ENCODE results near the gene CYP2A7. TPM values are rescaled to one million over a fixed set of nuclear protein-coding genes. Genes with fewer than 3 reads are reported as not detected.

Gene CYP2A7
- total RNA-seq, 1 experiment from 2014 or later = not detected

DNA sequence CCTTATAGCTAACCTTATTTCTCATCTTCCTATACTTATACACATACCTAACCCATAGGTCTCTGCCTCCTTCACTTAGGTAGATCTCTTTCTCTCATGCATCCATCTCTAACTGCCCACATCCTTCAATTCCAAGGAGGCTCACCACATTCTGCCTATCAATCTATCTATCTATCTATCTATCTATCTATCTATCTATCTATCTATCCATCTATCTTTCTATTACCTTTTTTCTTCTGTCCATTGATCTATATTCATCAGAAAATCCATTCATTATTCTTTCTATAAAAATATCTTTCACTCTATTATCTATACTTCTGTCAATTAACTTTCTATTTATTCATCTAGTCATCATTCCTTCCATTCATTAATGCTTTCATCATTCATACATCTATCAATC, 11.1 kb upstream of the CYP2A7 start:
- in situ Hi-C loops (cut with HindIII; ENCODE audit: low pct_unique_long_range_greater_than_20kb, low sequenced_read_pairs) (no loop called here), intact Hi-C loops (cut with micrococcal nuclease; ENCODE audit: unreplicated experiment) (no loop called here)
- POLR2A ChIA-PET = no interaction called here
- Histone ChIP-seq H3K4me3 (ENCODE audit: low read depth in 2 of 2, low read length in 2 of 2) (no peak overlapping the region), H3K27me3 (ENCODE audit: control insufficient read depth, insufficient read depth, low read length) (no peaks in the 10 kb centered on the region), H3K4me1 (ENCODE audit: control insufficient read depth, insufficient read depth, low read length) (no peaks in the 10 kb centered on the region; the same call in 1 of the 2 replicates), H3K36me3 (ENCODE audit: control insufficient read depth, insufficient read depth, low read length) (no peaks in the 10 kb centered on the region), H3K9me3 (ENCODE audit: control insufficient read depth, insufficient read depth, low read depth, low read length) (no peaks in the 10 kb centered on the region), H3K27ac (ENCODE audit: low read length) (no peak overlapping the region)
- DNase-seq (ENCODE audit: low read depth, low spot score) (no peak), ATAC-seq (no peak)
- TF ChIP-seq POLR2AphosphoS5 (IDR thresholded peaks at IDR 0.05; ENCODE audit: low read depth, low read length) (no peak), TCF7L2 (IDR thresholded peaks at IDR 0.05; ENCODE audit: low read depth, low read length) (no peak), SIN3A (IDR thresholded peaks at IDR 0.05; ENCODE audit: borderline replicate concordance, insufficient read depth, low read depth, low read length) (no peak)
- TF ChIP-seq, protein P1, sequence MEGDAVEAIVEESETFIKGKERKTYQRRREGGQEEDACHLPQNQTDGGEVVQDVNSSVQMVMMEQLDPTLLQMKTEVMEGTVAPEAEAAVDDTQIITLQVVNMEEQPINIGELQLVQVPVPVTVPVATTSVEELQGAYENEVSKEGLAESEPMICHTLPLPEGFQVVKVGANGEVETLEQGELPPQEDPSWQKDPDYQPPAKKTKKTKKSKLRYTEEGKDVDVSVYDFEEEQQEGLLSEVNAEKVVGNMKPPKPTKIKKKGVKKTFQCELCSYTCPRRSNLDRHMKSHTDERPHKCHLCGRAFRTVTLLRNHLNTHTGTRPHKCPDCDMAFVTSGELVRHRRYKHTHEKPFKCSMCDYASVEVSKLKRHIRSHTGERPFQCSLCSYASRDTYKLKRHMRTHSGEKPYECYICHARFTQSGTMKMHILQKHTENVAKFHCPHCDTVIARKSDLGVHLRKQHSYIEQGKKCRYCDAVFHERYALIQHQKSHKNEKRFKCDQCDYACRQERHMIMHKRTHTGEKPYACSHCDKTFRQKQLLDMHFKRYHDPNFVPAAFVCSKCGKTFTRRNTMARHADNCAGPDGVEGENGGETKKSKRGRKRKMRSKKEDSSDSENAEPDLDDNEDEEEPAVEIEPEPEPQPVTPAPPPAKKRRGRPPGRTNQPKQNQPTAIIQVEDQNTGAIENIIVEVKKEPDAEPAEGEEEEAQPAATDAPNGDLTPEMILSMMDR (IDR thresholded peaks at IDR 0.05) = no peak
- TF ChIP-seq, protein P2, sequence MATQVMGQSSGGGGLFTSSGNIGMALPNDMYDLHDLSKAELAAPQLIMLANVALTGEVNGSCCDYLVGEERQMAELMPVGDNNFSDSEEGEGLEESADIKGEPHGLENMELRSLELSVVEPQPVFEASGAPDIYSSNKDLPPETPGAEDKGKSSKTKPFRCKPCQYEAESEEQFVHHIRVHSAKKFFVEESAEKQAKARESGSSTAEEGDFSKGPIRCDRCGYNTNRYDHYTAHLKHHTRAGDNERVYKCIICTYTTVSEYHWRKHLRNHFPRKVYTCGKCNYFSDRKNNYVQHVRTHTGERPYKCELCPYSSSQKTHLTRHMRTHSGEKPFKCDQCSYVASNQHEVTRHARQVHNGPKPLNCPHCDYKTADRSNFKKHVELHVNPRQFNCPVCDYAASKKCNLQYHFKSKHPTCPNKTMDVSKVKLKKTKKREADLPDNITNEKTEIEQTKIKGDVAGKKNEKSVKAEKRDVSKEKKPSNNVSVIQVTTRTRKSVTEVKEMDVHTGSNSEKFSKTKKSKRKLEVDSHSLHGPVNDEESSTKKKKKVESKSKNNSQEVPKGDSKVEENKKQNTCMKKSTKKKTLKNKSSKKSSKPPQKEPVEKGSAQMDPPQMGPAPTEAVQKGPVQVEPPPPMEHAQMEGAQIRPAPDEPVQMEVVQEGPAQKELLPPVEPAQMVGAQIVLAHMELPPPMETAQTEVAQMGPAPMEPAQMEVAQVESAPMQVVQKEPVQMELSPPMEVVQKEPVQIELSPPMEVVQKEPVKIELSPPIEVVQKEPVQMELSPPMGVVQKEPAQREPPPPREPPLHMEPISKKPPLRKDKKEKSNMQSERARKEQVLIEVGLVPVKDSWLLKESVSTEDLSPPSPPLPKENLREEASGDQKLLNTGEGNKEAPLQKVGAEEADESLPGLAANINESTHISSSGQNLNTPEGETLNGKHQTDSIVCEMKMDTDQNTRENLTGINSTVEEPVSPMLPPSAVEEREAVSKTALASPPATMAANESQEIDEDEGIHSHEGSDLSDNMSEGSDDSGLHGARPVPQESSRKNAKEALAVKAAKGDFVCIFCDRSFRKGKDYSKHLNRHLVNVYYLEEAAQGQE (IDR thresholded peaks at IDR 0.05; ENCODE audit: insufficient read depth in 1 of 2, low read depth in 2 of 2, low read length in 1 of 2) = no peak
- CTCF ChIA-PET = no interaction called here
- no TSS peak for BruUV-seq (replicated peaks)

DNA sequence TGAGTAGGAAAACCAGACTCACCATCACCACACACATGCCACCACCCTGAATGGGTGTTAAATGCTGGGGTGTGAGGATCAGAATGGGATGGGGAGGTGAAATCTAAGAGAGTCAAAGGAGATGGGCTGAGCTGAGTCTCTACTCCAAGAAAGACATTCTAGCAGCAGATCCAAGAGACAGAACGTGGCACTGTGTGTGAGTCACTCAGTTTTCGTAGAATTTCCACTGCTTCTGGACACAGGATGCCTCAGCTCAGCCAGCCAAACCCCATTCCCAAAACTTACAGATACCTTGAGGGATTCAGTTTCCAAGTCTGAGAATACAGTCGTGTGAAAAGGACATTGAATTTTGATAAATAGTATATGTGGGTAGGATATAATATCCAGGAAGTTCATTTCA, 7.3 kb upstream of the CYP2A7 start:
- ChIA-PET CTCF (no interaction called here), POLR2A (no interaction called here)
- TF ChIP-seq, protein P2 (IDR thresholded peaks at IDR 0.05; ENCODE audit: insufficient read depth in 1 of 2, low read depth in 2 of 2, low read length in 1 of 2) = no peak
- TF ChIP-seq TCF7L2 (IDR thresholded peaks at IDR 0.05; ENCODE audit: low read depth, low read length) (no peak), POLR2AphosphoS5 (IDR thresholded peaks at IDR 0.05; ENCODE audit: low read depth, low read length) (no peak), SIN3A (IDR thresholded peaks at IDR 0.05; ENCODE audit: borderline replicate concordance, insufficient read depth, low read depth, low read length) (no peak)
- TF ChIP-seq, protein P1 (IDR thresholded peaks at IDR 0.05) = no peak
- Histone ChIP-seq H3K4me3 (ENCODE audit: low read depth in 2 of 2, low read length in 2 of 2) (no peak overlapping the region), H3K27me3 (ENCODE audit: control insufficient read depth, insufficient read depth, low read length) (no peaks in the 10 kb centered on the region), H3K9me3 (ENCODE audit: control insufficient read depth, insufficient read depth, low read depth, low read length) (no peaks in the 10 kb centered on the region), H3K4me1 (ENCODE audit: control insufficient read depth, insufficient read depth, low read length) (no peaks in the 10 kb centered on the region), H3K36me3 (ENCODE audit: control insufficient read depth, insufficient read depth, low read length) (no peaks in the 10 kb centered on the region), H3K27ac (ENCODE audit: low read length) (no peak overlapping the region)
- intact Hi-C loops (cut with micrococcal nuclease; ENCODE audit: unreplicated experiment) (no loop called here), in situ Hi-C loops (cut with HindIII; ENCODE audit: low pct_unique_long_range_greater_than_20kb, low sequenced_read_pairs) (no loop called here)
- no TSS peak for BruUV-seq (replicated peaks)
- DNase-seq (ENCODE audit: low read depth, low spot score) (no peak), ATAC-seq (no peak)
